ENCODE measurements around the gene ST8SIA6.
"Not testable (repeated sequence)": the region's sequence is repeated elsewhere in the genome, so short reads cannot be mapped to it uniquely, and the experiment has no call there.

ST8SIA6 gene

DNA sequence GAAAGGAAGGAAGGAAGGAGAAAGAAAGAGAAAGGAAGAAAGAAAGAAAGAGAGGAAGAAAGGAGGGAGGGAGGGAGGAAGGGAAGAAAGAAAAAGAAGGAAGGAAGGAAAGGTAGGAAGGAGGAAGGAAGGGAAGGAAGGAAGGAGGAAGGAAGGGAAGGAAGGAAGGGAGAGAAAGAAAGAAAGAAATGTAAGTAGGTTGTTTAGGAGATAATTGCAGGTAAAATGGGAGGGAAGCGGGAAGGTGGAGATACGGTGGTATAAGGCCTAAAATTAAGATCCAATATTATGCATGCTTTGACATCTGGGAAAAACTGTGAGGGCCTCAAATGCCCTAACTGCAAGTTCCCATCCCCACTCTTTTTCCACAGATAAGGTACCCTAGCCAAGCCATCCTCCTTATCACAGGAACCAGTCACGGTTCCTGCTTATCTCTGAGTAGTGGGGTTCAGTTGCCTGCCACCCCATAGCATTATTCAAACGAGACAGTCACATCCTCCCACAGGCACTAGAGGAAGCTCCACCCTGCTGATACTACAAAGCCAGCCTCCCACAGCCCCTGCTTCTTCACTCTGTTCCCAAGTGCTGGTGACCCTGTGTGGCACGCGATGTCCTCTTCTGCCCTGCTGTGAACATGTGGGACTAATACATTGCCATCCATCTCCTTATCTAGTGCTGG, 28.7 kb downstream of the ST8SIA6 start:
- DNase-seq: no peak

DNA sequence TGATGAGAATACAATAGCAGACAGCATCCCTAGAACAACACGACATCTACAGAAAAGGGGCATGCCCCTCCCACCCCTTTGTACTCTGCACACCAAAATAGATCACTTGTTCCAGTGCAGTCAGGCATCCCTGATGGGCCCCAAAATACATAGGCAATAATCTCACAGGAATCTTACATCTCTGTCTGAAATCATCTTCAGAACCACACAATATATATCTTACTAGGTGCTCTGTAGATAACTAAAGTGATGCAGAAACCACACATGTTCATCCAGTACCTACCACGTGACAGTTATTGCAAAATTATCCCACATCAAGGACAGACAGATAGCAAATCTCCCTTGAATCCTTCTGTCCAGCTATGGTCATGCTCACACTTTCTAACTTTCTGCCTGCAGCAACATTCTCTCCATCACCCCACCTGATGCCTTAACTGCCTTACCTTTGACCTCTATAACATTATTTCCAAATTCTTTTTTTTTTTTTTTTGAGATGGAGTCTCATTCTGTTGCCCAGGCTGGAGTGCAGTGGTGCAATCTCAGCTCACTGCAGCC, 30.7 kb downstream of the ST8SIA6 start:
- DNase-seq: peak; percentile 20

DNA sequence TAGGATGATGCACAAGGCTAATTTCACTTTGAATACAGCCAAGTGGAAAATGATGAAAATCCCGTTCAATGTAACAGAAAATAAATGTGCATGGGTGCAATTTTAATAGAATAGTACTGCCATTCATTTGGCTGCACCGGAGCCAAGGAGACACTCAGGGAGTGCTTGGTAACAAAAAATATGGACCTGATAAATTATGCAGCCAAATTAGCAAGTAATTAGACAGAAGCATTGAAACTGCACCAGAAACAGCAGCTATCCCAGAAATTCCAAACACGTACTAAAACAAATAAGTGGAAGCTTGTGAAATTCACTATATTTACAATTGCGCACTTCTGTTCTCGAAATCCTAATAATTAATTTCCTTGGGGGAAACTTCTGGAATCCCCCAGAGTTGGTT, 31.5 kb downstream of the ST8SIA6 start:
- no peak for DNase-seq

DNA sequence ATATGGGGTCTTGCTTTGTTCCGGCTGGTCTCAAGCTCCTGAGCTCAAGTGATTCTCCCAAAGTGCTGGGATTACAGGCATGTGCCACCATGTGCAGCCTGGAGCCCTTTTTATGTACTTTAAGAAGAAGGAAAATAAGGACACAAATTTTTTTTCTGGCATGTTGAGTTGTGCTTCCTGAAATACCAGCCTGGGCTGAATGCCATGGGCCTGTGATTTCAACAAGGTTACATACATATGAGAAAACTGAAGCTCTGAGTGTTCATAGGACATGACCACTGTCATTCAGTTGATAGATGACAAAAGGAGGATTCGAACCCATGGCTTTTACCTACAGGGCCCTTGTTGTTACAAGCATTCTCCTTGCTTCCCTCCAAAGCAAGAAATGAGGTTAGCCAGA, 36.1 kb downstream of the ST8SIA6 start:
- no peak for DNase-seq

DNA sequence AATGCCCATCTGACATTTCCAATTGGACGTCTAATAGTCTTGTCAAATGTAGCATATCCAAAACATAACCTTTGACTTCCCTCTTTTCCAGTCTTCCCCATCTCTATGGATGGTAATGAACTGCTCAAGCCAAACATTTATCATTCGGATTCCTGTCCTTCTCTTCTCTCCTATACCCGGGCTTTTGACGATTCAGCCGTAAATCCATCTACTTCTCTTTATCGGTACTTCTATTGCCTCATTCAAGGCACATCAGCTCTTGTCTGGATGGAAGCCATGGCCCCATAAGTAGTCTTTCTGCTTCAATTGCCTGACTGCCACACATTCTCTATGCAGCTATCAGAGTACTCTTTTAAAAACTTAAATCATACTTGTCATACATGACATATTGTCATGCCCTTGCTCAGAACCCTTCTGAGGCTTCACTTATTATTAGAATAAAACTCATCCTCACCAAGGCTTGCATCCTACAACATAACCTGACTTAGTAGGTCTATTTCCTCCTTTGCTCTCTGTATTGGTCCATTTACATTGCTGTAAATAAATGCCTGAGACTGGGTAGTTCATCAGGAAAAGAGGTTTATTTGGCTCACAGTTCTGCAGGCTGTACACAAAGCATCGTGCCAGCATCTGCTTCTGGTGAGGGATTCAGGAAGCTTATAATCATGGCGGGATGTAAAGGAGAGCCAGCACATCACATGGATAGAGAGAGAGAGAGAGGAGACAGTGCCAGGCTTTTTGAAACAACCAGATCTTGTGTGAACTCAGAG, 37.8 kb downstream of the ST8SIA6 start:
- DNase-seq: no peak

DNA sequence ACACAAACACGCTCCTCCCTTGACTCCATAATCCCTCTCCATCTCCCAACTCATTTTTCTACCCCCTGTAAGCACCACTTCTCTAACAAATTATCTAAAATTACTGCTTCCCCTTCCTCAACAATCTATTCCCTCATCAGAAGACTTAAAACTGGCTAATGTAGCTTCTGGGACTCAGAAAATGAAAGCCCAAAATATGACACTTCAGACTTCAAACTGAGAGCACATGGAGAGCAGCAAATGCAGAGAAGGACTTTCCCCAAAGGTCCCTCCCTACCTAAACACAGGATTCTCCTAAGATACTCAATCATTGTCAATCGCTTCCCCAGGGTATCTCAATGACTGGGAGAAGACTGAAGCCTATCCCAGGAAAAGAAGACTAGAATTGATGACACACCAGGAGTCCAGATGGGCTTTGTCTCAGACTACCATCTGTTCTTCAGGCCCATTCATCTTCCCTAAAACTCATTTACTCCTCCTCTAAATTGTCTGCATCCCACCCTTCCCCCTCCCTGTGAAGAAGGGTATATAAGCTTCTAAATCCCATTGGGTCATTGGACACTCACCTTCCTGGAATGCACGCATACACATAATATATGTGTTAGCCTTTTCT, 39.2 kb downstream of the ST8SIA6 start:
- DNase-seq: no peak

DNA sequence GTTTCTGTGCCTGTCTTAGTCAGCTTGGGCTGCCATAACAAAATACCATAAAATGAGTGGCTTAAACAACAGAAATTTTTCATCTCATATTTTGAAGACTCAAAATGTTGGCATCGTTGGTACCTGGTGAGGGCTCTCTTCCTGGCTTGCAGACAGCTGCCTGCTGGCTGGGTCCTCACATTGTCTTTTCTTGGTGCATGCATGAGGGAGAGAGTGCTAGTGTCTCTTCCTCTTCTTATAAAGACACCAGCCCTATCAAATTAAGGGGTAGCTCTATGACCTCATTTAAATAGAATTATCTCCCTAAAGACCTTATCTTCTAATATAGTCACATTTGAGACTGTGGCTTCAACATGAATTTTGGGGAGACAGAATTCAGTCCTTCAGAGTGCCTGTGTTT, 39.9 kb downstream of the ST8SIA6 start:
- no peak for DNase-seq

DNA sequence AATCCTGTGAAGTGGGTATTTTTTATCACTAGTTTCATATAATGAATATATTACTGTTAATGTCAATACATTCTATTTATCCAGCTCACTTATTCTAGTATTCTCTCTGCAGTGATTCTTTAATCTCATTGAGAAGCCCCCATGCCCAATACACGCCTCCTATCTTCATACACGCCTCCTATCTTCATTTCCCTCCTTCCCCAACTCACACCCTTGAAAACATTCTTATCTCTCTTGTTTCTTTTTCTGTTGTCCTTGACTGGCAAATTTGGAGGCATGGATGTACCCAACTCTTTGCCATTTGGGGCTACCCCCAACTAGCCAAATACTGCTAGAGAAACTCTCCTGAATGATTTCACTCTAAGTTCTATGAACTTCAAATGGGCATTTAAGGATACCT, 40.5 kb downstream of the ST8SIA6 start:
- no peak for DNase-seq

DNA sequence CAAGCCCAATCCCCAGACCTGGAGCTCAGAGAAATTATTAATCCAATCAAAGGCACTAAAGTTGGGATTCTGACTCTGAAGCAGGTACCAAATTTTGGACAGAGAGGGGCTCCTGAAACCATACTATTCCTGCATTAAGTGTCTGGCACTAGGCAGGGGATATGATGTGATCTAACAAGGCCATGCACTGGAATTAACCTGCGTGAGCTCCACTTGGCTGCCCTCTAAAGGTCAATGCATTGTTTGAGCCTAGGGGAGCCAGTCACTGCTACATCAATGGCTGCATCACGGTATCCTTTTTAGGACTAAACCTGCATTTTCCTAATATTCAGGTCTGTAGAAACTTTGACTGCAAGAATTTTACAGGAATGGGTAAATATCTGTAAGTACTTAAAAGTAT, 42.1 kb downstream of the ST8SIA6 start:
- DNase-seq: no peak

DNA sequence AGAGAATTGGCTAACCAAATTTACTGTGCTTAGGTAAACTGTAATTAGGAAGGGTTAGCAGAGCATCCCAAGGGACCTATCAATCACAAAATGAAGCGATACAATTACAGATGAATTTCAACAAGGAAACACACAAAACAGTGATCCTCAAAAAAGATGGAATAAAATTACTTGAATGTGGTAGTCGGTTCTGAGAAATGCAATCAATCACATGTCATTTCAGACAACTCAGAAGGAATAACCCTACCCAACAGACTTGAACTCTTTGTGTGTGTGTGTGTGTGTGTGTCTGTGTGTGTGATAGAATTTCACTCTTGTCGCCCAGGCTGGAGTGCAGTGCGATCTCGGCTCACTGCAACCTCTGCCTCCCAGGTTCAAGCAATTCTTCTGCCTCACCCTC, 43.5 kb downstream of the ST8SIA6 start:
- no peak for DNase-seq

DNA sequence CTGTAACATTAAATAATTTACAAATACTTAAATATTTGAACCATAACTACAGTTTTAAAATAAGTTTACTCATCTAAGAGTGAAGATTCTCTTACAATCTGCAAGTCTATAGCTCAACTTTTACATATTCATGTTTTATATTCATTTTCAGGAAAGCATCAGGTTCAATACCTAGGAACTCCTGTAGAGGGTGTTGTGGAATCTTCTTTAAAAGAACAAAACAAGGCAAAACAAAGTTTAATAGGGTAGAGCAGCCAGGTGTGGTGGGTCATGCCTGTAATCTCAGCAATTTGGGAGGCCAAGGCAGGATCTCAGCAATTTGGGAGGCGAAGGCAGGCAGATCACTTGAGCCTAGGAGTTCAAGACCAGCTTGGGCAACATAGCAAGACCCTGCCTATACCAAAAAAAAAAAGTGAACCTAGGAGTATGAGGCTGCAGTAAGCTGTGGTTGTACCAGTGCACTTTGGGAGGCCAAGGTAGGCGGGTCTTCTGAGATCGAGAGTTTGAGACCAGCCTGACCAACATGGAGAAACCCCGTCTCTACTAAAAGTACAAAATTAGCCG, 45.1 kb downstream of the ST8SIA6 start:
- DNase-seq: no peak

DNA sequence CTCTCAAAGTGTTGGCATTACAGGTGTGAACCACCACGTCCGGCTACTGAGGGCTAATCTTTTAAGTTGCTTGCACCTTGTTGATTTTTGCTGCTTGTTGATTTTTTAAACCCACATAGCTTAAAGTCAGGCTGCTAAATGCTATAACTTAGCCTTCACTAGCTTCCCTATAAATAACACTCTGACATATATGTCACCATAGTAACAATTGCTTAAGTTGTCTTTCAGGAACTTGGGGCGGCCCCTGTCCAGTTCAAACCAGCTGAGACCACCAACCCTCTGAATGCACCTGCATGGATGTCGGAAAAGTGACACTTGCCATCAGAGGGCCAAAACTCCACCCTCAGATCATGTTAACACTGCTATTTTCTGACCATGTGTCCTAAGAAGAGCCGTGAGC, 47.3 kb downstream of the ST8SIA6 start:
- no peak for DNase-seq

DNA sequence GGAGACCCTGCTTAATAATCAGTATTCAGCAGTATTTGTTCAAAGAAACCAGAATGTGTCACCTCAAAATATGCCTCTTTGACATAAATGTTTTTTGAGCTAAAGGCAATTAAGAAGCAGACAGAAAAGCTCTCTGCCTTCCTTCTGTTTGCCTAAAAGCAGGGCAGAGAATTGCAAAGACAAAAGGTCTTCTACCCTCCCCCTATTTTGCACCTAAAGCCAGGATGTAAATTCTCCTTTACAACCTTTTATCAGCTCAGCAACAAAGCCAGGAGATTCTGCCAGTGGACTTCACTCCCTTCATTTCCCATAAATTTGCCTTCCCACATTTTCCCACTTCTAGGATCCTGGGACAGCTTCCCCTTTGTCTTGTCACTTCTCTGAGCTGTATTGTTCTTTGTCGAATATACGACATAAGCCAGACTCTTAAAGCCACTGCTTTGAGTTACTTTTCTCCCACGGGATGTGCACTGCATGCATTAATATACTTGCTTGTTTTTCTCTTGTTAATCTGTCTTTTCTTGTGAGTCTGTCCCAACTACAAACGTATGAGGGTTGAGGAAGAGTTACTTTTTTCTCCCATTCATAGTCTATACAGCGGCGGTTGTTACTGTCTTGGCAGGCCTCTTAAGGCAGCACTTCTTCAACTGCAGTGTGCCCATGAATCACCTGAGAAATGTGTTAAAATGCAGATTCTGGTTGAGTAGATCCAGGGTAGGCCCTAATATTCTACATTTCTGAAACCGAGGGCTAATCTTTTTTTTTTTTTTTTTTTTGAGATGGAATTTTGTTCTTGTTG, 48.2 kb downstream of the ST8SIA6 start:
- DNase-seq: no peak

DNA sequence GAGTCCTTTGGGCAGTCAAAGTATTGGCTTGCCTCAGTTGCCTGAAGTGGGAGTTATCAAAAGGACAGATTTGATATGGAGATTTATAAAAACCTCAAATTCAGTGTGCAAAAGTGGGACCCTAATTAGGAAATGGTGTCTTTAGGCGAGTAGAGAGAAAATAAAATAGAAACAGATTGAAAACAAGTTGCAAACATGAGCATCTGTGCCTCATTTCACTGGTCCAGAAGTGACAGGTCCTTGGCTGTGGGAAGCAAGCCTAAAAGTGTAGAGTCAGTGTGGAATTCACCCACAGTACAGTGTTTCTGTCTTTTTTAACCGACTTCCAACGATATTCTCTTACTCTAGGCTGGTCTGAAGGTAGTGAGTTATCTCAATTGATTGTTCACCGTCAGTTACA, 51.2 kb downstream of the ST8SIA6 start:
- no peak for DNase-seq

DNA sequence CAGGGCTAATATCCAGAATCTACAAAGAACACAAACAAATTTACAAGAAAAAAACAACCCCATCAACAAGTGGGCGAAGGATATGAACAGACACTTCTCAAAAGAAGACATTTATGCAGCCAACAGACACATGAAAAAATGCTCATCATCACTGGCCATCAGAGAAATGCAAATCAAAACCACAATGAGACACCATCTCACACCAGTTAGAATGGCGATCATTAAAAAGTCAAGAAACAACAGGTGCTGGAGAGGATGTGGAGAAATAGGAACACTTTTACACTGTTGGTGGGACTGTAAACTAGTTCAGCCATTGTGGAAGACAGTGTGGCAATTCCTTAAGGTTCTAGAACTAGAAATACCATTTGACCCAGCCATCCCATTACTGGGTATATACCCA, 52.4 kb downstream of the ST8SIA6 start:
- DNase-seq: not testable (repeated sequence)

DNA sequence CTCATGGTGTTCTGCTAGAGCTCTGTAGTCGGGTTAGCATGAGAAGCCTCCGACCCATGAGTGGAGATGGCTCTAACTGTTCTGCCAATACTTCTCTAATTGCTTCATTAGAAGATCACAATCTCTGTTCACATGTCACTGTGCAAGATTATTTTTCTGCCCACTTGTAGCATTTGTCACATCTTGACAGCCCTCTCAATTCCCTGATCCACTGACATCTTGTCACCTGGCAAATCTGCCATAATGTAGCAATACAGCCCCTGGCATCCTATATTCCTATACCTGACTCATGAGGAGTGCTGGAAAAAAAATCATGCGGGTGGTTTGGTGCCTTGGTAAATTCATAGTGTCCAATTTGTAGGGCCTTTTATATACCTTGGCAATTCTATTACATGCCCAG, 58.4 kb downstream of the ST8SIA6 start:
- DNase-seq: no peak

DNA sequence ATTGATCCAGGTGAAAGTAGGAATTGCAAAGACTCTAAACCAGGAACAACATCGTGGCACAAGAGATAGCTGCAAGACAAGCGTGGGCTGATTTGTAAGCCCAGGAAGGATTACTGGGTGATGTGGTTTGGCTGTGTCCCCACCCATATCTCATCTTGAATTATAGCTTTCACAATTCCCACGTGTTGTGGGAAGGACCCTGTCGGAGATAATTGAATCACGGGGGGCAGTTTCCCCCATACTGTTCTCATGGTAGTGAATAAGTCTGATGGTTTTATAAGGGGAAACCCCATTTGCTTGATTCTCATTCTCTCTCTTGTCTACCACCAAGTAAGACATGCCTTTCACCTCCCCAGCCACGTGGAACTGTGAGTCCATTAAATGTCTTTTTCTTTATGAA, 59.5 kb downstream of the ST8SIA6 start:
- DNase-seq: no peak

DNA sequence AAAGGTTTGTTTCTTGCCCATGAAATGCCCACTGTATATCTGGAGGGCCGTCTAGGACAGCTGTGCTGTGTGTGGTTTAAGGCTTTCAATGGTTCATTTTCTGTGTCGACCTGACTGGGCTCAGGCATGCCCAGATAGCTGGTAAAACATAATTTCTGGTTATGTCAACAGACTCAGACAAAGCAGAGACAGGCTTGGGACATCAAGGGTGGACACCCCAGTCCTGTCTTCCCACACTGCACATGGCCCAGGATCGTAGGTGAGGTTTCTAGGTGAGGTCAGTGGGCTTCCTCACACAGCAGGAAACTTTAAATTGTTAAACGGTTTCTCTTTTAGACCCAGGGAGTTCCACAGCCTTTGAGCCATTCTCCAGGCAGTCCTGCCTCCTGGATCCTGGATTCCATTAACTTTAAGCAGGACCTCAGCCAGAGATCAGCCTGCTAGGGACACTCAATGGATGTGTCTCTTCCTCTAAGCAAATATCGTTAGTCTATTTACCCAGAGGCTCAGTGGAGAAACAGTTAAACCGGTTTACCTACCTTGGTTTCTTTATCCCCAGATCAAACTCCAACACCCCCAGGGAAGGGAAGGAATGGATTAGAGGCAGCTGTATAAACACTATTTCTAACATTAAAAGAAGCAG, 66.4 kb downstream of the ST8SIA6 start:
- no peak for DNase-seq

DNA sequence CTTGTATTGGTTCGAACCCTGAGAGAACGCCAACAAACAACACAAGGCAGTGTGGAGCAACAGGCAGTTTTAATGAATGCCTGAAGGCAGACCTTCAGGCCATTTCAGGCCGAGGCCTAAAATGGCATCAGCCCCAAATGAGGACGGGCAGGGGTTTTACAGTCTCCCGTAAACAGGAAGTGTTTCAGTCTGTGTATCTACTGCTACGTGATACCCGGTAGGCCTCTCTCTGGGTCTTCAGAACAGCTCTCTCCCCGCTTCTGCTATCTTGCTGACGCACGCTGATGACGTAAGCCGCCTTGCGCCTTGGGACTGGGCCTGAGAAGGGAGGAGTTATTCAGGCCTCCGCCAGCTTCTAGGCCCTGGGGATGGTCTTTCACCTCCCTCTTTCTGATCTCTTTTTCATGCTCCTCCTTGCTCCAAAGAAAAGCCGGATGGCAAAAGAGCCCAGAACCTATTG, 67.7 kb downstream of the ST8SIA6 start:
- DNase-seq: no peak

DNA sequence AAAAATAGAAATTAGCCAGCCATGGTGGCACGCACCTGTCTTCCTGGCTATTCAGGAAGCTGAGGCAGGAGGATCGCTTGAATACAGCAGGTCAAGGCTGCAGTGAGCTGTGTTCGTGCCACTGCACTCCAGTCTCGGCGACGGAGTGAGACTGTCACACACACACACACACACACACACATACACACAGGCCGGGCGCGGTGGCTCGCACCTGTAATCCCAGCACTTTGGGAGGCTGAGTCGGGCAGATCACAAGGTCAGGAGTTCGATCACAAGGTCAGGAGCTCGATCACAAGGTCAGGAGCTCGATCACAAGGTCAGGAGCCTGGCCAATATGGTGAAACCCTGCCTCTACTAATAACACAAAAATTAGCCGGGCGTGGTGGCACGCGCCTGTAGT, 68.4 kb downstream of the ST8SIA6 start:
- no peak for DNase-seq

DNA sequence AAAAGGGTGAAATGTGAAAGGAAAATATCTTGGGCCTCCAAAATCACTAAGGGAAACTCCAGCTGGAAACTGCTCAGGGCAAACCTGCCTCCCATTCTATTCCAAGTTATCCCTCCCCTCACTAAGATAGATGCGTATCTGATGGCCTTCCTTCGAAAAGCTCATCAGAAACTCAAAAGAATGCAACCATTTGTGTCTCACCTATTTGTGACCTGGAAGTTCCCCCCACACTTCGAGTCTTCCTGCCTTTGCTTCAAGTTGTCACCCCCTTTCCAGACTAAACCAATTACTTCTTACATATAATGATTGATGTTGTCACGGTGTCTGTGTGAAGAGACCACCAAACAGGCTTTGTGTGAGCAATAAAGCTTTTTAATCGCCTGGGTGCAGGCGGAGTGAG, 69.3 kb downstream of the ST8SIA6 start:
- DNase-seq: no peak
